GM10248 (cell line): Measurements from ENCODE around the gene ZNF76.
A peak's percentile ranks its signal among the peaks of the same experiment; 100 is the strongest.

Experiments
- CTCF ChIA-PET: fragments of 300-600 bp; sonication (Branson Sonifier 250); formaldehyde crosslinking; extraction: SDS; loops from one replicate; lab custom pipeline; 2021; ENCODE audit warnings: antibody characterized with exemption; lab: Yijun Ruan, JAX
- POLR2A ChIA-PET: fragments of 350-650 bp; sonication (Branson Sonifier 250); formaldehyde crosslinking; extraction: SDS; loops from one replicate; lab custom pipeline; 2020; ENCODE audit warnings: antibody characterized with exemption; lab: Yijun Ruan, JAX
- DNase-seq: peaks from one replicate; pipeline ENCODE4 v3.0.0; 2012; ENCODE audit errors: extremely low spot score
- CTCF ChIP-seq: IDR thresholded peaks from 2 replicates; pipeline ENCODE4 v1.5.1; 2012; ENCODE audit warnings: mild to moderate bottlenecking, low read depth; ENCODE audit errors: extremely low read depth, missing control alignments, control extremely low read depth

Gene ZNF76

GRCh38 chr6:35296931-35297600 lies 37.5 kb downstream of the ZNF76 start:
- TF ChIP-seq CTCF = no peak
- ChIA-PET POLR2A (interaction anchor here (1.3 kb wide), 1 partner anchor 33 kb away, joined by 3 read pairs; no protein-coding TSS in a partner anchor), CTCF (interaction anchor here (0.7 to 13.4 kb wide), 25 partner anchors 10 to 439 kb away, joined by 3 to 198 read pairs (median 3); partner anchors contain the start of genes FANCE, PPARD and RPL10A)
- DNase-seq = no peak

- POLR2A ChIA-PET = no interaction called here
- TF ChIP-seq CTCF = peak; percentile 89
- CTCF ChIA-PET = interaction anchor here (0.6 to 13.4 kb wide), 24 partner anchors 10 to 437 kb away, joined by 3 to 198 read pairs (median 3); partner anchors contain the start of genes FANCE, PPARD and RPL10A
- DNase-seq = peak; percentile 93
Observed at GRCh38 chr6:35297601-35298481, 38.3 kb downstream of the ZNF76 start, which contains the start of gene DEF6. TSS of gene DEF6 (plus strand) at chr6:35297818. CDS start at chr6:35297857, 39 bp downstream.

GRCh38 chr6:35298625-35299140 lies 39.1 kb downstream of the ZNF76 start:
- ChIA-PET CTCF (interaction anchor here (0.9 to 13.4 kb wide), 13 partner anchors 11 to 169 kb away, joined by 3 to 198 read pairs (median 4); partner anchors contain the start of genes FANCE and PPARD), POLR2A (no interaction called here)
- TF ChIP-seq CTCF = no peak
- DNase-seq = no peak

- ChIA-PET POLR2A (interaction anchor here (0.6 kb wide), 1 partner anchor 375 kb away, joined by 3 read pairs; no protein-coding TSS in a partner anchor), CTCF (interaction anchor here (1.4 to 13.4 kb wide), 5 partner anchors 10 to 168 kb away, joined by 3 to 198 read pairs (median 5); partner anchors contain the start of gene FANCE)
- DNase-seq = no peak
- no peak for TF ChIP-seq CTCF
Observed at GRCh38 chr6:35299674-35300073, 40.1 kb downstream of the ZNF76 start.

GRCh38 chr6:35300848-35301247 lies 41.3 kb downstream of the ZNF76 start:
- no peak for TF ChIP-seq CTCF
- DNase-seq = no peak
- POLR2A ChIA-PET = interaction anchor here (1.7 kb wide), 1 partner anchor 168 kb away, joined by 5 read pairs; no protein-coding TSS in a partner anchor
- CTCF ChIA-PET = interaction anchor here (0.9 to 13.4 kb wide), 7 partner anchors 9 to 149 kb away, joined by 3 to 198 read pairs (median 3); partner anchors contain the start of gene ZNF76
